Measurements from ENCODE around the gene DACT2.

- TF ChIP-seq POLR2A (IDR thresholded peaks at IDR 0.05; ENCODE audit: low read depth, low read length) (no peak), TAF1 (IDR thresholded peaks at IDR 0.05; ENCODE audit: borderline replicate concordance, low read depth, low read length) (no peak), POLR2AphosphoS5 (IDR thresholded peaks at IDR 0.05; ENCODE audit: low read depth, low read length) (no peak)
Observed at GRCh38 chr6:168358842-168359420, 39.4 kb upstream of the DACT2 start.
